ENCODE data around the gene ABTB1.
A peak's percentile ranks its signal among the peaks of the same experiment; 100 is the strongest.

The ABTB1 gene

GRCh38 chr3:127707851-127708411, 35.2 kb downstream of the ABTB1 start:
- DNase-seq, result no peak

DNA sequence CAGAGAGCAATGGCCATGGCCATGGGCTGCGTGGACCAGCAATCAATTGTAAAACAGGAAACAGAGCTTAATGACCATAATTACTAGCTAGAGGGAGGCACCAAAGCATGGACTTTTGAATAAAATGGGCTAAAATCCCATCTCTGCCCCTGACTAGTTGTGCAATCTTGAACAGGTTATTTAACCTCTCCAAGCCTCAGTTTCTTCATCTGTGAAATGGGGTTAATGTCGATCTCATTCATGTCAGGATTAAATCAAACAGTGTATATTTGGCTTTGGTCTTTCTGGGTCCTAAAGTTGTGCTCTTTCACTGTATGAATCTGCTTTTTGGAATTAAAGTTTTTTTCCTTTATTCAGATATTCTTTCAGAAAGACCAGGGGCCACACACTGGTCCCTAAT, 36.1 kb downstream of the ABTB1 start:
- no peak for DNase-seq

- no peak for DNase-seq
Measured at GRCh38 chr3:127709320-127710060, 36.7 kb downstream of the ABTB1 start.

- DNase-seq, result no peak
Measured at GRCh38 chr3:127710155-127710941, 37.6 kb downstream of the ABTB1 start.

DNA sequence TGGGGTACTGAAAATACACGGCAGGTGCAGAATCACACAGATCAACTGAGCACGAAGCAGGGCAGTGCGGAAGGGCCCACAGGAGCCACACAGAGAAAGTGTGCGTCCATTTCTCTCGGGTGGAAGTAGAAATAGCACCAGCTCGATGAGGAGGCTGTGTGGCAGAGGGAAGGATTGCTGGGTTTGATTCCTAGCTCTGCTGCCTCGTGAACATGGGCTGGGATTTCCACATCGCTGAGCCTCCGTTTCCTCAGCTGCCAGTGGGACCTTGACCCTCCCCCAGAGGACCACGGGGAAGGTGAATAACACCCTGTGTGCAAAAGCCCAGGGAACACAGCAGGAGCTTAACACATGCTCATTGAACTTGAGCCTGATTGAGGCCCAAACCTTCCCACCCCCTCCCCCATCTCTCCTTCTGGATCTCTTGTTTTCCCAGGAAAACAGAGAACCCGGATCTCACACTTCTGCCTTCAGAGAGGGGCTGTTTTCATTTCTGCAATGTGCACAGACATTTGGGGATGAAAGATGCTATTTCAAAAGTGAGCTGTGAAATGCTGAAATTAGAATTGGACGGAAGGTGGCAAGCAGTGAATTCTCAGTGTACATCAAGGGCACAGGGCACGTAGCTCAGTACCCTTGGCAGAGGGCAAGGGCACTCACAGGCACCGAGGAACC, 38.4 kb downstream of the ABTB1 start:
- DNase-seq, result no peak

DNA sequence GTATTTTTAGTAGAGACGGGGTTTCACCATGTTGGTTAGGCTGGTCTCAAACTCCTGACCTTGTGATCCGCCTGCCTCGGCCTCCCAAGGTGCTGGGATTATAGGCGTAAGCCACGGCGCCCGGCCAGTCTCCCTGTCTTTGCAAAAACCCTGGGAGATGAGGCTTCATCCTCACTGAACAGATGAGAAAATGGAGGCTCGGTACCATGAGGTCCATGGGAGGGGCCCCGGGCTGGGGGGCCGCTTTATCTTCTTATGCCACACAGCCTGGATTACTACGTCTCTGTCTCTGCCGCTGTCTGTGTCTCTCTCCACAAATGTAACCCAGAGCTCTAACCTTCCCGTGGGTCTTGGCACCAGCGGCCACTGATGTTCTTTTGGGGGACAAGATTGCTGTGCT, 39.1 kb downstream of the ABTB1 start:
- no peak for DNase-seq

DNA sequence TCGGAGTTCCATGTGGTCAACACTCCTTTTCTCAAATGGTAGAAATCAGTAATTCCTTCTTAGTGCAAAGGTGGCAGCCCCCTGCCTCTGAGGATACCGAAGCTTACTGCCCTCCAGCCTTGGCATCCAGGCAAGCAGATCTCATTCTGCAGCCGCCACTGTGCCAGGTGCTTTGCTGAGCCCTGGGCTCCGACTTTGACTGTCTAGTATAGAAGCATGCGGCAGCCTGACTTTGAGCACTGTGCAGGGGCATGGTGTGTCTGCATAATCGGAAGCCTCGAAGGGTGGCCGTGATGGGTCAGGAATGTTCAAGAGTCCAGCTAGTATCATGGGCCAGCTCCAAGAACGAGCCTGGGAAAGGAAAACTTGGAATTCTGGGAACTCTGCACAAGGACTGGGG, 39.7 kb downstream of the ABTB1 start:
- no peak for DNase-seq

DNA sequence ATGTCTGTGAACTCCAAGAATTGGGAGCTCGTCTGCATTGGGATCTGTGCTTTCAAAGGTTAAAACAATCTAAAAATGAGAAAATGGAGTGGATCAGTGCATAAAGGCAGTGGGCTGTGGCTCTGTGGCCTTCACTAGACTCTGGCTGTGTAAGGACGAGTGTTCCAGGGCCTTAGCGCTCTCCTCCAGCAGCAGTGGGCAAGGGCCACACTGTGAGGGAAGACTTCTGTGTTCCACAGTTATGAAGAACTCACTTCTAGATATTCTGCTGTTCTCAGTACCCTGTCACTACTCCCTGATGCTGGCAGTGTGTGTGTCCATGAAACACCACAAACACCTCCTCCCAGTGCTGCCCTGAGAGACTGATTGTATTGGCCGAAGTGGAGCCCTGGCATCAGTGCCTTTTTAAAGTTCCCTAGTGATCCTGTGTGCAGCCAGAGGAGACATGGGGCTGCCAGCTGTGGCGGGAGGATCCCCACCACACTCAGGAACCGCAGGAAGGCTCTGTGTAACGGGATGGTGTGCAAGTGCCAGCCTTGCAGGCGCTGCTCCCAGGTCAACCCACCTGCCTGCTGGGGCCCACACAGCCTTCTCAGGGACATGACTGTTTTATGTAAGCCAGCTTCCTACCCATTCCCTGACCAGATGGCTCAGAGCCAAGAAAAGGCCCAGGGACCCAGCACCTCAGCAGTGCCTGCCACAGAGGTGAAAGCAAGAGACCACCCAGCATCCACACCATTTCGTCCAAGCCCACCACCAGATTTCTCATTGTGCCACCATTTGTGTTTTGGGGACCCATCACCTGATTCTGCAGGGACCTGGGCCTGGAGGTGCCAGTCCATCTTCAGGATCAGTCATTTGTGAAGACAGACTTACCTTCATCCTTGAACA, 40.4 kb downstream of the ABTB1 start:
- DNase-seq, result no peak

- no peak for DNase-seq
Measured at GRCh38 chr3:127714125-127714571, 41.4 kb downstream of the ABTB1 start.

DNA sequence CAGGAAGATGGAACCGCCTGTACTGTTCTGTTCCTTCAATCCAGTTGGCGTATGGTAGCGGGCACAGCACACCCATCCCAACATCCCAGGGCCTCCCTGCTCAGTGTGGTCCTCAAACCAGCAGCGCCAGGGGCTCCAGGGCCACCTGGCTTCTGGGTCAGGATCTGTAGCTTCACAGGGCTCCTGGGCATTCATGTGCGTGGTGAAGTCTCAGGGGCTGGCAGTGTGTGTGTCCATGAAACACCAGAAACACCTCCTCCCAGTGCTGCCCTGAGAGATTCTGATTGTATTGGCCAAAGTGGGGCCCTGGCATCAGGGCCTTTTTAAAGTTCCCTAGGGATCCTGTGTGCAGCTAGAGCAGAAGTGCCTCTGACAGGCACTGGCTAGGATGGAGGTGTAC, 42.1 kb downstream of the ABTB1 start:
- DNase-seq, result no peak

DNA sequence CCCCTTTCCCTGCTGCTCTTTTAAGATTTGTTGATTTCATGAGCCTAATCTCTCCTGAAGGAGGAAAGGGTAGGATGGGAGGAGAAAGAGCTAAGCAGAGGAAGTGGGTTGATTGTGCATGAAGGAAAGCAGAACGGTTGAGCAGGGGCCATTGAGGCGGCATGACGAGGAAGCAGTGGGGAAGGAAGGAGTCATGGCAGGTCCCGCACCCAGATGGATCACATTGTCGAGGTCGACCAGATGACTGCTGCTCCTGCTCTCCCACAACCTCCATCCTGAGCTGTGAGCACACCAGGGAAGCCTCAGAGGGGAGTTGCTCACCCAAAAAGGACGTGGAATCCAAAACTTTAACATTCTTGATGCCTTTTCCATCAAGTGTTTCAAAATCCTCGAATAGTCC, 42.8 kb downstream of the ABTB1 start:
- no peak for DNase-seq

- DNase-seq, result peak; percentile 92
Measured at GRCh38 chr3:127716384-127716783, 43.6 kb downstream of the ABTB1 start.

DNA sequence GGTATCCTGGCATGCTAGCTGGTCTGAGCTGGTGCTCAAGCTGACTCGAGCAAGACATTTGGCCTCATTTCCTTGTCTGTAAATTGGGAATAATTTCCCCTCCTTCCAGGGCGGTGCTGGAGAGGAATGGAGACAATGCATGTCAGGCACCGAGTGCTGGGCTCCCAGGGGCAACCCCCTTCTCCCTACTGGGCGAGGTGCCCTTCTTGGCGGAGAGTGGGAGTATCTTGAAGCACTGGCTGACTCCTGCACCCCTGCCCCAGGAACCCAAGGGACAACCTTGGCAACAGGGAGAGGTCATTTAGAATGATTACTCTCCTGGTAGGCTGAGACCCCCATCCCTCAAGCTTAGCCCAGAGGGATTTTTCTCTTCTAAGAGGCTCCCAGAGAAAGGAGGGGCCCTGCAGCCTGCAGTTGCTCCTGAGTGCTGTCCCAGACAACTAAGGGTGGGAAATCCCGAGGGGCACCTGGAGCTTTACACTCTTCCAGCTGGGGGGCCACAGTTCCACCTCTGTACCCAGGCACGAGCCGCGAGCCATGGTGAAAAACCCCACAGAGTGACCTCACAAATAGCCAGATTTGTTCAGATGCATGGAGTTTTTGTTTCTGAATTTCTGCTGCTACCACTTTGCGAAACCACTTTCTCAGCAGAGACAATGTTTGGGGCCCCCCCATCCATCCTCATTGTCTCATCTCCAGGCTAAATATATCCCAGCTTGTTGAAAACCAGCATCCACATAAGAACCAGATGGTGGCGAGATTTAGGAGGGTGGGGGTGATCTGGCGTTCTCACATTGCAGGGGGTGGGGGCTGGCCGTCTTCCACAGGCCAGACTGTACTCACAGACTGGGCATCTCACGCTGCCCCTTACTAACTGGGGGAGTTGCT, 44.8 kb downstream of the ABTB1 start:
- DNase-seq, result no peak

- DNase-seq, result no peak
Measured at GRCh38 chr3:127718245-127718915, 45.6 kb downstream of the ABTB1 start.

DNA sequence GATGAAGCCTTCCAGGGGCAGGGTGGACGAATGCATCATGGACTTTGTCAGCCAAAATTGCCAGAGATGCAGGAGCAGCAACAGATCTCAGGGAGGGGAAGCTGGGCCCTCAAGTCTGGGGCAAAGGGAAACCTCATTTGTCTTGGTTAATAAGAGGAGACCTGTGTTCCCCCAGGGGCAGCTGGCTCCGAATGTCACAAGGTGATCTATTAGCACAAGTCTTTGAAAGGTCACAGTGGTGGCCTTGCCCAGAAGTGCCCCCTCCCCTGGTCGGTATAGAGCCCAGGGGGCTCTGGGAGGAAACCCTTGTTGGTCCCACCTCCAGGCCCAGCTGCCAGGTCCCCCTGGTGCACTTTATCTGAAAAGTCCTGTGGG, 46.2 kb downstream of the ABTB1 start:
- DNase-seq, result no peak

DNA sequence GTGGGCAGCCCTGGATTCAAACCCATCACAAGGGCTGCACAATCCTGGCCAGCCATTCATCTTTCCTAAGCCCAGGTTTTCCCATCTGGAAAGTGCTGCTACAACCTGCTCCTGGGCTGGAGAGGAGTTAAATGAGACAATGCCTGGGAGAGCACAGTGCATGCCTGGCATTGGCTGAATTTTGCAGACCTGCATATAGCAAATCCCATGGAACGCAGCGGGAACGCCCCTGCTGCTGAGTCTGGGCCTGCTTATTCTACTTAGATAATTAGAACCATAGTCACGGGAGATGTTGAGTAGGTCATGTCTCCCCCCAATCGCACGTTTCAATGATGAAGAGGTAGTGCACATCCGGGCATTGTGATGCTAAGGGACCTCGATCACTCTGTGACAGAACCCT, 46.6 kb downstream of the ABTB1 start:
- no peak for DNase-seq

- no peak for DNase-seq
Measured at GRCh38 chr3:127720161-127720823, 47.5 kb downstream of the ABTB1 start.

DNA sequence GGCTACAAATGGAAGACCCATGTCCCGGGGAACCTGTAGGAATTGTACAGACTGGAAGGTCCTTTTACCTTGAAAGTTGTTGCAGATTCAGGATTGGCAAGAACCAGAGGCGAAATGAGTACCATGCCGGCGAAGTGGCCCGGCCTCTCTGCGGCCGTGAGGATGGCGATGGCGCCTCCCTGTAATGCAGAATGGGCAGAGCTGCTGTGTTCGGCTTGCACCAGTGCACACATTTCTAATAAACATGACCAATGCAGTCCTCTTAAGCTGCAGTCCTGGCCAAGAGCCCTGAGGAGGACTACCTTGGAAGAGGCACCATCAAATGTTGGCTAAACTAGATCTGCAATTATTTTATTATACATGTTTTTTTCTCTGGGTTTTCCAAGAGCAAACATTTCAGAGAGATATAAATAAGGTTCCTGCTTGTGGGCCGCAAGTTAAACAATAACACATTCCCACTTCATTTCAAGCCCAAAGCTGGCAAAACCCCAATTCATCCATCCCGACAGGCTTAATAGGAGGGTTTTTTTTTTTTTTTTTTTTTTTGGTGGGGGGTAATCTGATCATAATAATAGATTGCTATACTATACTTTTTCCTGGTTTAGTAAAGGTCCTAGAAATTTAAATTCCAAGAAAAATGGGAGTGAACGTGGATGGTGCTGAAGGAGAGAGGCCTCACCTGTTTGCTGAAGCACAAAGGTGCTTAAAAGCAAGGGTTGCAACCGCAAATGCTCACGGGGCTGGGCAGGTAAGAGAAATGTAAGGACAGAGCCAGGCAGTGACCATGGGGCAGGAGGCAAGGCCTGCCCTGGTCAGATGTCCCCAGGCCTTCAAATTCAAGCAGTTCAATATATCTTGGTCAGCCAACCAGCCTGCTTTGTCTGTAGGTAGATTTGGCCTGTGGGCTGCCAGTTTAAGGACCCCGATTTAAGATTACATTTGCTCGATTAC, 48.5 kb downstream of the ABTB1 start:
- DNase-seq, result no peak

All from eye (tissue), 1 donor.